ACHN (cell line): ENCODE results near the gene ANKRD40.
"Not testable (repeated sequence)": the region's sequence is repeated elsewhere in the genome, so short reads cannot be mapped to it uniquely, and the experiment has no call there.

Source experiments
- DNase-seq: peaks from one replicate; pipeline ENCODE4 v3.0.0-alpha.2; 2015
- in situ Hi-C: cut with HindIII; loops from 2 replicates; pipeline ENCODE4 v1.10.0; 2017; ENCODE audit warnings: low sequenced_read_pairs, low pct_ligation_motif_present, low pct_unique_long_range_greater_than_20kb

ANKRD40 gene

DNA sequence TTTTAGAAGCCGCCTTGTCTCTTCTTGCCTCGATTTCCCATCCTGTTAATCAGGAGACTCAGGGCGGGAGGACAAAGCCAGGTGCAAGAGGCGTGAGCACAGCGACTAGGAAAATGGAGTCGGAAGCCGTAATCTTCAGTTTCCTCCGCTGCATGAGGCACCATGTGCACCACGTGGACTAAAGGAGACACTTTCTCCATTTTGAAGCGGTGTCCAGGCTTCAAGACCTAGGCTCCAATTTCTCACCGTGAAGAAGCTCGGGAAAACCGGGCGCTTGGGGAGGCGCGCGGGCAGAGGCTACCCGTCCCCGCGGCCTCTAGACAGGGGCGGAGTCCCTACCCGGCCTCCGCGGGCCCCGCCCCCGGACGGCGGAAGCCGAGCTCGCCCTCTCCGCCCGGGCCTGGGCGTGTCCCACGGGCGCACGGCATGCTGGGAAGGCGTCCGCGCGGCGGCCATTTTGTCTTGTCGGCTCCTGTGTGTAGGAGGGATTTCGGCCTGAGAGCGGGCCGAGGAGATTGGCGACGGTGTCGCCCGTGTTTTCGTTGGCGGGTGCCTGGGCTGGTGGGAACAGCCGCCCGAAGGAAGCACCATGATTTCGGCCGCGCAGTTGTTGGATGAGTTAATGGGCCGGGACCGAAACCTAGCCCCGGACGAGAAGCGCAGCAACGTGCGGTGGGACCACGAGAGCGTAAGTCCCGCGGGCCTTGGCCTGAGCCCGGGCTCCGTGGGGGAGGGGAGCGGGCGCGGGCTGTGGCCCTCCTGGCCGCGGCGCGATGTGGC lies 11.6 kb upstream of the ANKRD40 start, which contains the start of gene LUC7L3:
Gene LUC7L3 (plus strand): TSS at position 460 of the 780 bp plus-strand sequence. CDS start 130 bp downstream, at position 590.
- DNase-seq: peak; percentile 96
- in situ Hi-C loops: no loop called here

DNA sequence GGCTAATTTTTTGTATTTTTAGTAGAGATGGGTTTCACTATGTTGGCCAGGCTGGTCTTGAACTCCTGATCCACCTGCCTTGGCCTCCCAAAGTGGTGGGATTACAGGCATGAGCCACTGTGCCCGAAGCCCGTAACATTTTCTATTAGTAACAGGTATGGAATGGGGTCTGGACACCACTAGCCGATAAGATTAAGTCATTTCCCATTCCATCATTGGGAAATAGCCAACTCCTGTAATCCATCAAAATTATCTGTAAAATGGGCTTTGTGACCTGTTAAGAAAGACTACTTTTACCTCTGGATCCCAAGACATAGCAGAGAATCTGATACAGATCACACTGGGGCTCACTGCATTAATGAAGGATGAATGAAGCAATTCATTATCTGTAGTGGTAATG lies 7.8 kb upstream of the ANKRD40 start:
- in situ Hi-C loops: no loop called here
- no peak for DNase-seq

DNA sequence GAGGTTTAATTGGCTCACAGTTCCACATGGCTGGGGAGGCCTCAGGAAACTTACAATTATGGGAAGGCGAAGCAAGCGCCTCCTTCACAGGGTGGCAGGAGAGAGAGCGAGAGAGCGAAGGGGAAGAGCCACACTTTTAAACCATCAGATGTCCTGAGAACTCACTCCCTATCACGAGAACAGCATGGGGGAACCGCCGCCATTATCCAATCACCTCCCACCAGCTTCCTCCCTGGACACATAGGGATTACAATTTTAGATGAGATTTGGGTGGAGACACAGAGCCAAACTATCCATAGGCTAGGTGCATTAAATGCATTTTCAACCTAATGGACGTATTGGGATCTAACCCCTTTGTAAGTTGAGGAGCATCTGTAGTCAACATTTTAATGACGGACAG lies 4.9 kb upstream of the ANKRD40 start:
- DNase-seq: no peak
- in situ Hi-C loops: no loop called here

- in situ Hi-C loops: no loop called here
- no peak for DNase-seq
Observed at GRCh38 chr17:50710650-50711049, 2.9 kb upstream of the ANKRD40 start.

GRCh38 chr17:50710025-50710424 lies 2.3 kb upstream of the ANKRD40 start:
- no peak for DNase-seq
- in situ Hi-C loops: no loop called here

DNA sequence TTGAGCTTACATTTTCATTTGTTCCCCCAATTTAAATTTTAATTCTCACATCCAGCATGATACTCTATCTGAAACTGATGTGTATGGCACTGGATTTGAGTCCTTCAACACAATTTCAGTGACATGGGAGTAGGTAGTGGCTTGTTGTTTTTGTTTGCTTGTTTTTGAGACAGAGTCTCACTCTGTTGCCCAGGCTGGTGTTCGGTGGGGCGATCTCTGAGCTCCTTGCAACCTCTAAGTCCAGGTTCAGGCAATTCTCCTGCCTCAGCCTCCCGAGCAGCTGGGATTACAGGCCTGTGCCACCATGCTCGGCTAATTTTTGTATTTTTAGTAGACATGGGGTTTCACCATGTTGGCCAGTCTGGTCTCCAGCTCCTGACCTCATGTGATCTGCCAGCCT lies 1.3 kb upstream of the ANKRD40 start:
- DNase-seq, in situ Hi-C loops: not testable (repeated sequence)

GRCh38 chr17:50708050-50709000 lies 611 bp upstream of the ANKRD40 start:
- DNase-seq: no peak
- in situ Hi-C loops: no loop called here

- in situ Hi-C loops: no loop called here
- no peak for DNase-seq
Observed at GRCh38 chr17:50703162-50703561, 4.6 kb downstream of the ANKRD40 start.

GRCh38 chr17:50699410-50699809 lies 8.3 kb downstream of the ANKRD40 start:
- in situ Hi-C loops: no loop called here
- DNase-seq: no peak

DNA sequence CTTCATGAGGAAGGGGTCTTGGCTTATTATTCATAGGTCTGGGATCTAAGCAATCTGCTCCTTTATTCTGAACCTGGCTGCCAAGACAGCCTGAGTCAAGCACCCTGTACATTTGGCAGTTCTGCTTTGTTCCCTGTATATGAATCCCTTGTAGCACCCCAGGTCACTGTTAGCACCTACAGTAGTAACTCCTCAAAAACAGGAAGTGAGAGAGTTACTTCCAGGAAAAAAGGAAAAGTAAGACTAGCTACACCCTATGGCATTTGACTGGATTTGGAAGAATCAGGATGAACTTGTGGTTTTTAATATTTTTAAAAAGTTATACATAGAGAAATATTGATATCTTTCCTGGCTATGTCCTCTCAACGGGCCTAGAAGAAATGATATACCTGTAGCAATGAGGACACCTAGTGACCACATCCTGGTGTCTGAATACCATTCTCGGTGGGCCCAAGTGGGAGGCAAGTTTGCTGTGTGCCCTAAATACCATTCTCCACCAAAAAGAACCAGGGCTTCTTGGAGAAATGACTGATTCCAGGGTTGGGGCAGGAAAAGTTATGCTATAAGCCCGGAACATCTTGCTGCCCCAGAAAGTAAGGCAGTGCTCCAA lies 9.9 kb downstream of the ANKRD40 start:
- DNase-seq: no peak
- in situ Hi-C loops: no loop called here

- in situ Hi-C loops: no loop called here
- peak; percentile 48 for DNase-seq
Observed at GRCh38 chr17:50697062-50697461, 10.7 kb downstream of the ANKRD40 start.

- DNase-seq: no peak
Observed at GRCh38 chr17:50696365-50696879, 11.3 kb downstream of the ANKRD40 start.

GRCh38 chr17:50693036-50693682 lies 14.6 kb downstream of the ANKRD40 start:
- in situ Hi-C loops: no loop called here
- DNase-seq: peak; percentile 70

More at GRCh38 chr17:50696365-50696879, 11.3 kb downstream of the ANKRD40 start:
- in situ Hi-C loops: no loop called here

DNA sequence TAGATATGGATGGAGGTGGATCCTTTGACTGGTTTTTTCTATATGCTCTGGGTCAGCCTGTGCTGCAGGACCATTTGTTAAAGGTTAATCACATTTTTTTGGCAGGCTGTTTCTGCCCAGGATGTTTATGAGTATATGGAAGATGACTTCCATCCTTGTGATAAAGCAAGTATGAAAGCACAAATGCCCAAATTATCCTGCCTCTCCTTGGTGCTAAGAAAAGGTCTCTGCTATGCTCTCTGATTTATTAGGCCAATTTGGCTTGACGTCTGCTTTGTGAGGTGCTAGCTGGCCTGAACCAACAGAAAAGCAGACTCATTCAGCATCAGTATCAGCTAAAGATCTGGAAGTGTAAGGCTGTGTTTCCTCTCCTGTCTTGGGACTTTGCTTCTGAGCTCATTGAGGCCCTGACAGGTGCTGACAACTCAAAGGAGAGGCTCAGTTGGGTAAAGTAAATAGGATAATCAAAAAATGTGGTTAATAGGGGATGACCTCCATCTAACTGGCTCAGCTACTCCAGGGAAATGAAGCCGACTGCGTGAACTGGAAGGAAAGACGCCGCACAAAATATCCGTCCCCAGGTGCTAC lies 15.2 kb downstream of the ANKRD40 start:
- DNase-seq: no peak
- in situ Hi-C loops: no loop called here

DNA sequence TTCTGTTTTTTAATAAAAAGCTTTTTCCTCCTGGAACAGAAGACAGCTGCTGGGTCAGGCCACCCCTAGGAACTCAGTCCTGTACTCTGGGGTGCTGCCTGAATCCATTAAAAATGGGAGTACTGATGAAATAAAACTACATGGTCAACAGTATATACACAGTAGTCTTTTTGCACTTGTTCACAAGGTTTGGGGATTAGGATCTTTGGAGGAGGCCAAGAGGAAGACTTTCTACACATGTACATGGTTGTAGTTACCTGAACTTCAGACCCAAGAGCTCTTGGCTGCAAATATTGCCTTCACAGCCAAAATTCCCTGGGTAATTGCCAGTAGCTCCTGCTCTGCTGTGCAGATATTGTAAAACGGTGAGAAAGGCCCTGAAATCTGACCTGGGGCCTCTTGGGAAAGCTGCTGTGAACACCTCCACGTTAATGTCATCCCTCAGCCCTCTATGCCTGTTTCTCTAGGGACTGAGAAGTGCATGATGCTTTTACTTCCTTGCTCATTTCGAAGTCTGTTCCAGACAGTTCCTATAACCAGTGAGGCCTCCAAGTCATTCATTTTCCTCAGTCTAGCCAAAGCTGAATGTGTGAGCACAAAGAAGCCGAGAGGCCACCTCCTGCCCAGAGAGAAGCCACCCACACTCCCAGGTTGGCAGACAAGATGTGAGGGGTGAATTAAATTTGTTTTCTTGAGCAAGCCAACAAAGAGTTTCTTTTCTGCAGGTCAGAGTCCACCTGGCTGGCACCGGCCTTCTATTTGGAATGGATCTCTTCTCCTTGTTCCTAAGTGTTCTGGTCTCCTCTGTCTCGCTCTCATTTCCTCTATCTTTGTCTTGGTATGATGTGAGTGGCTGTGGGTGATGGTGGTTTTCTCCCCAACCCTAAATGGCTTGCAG lies 15.9 kb downstream of the ANKRD40 start:
- in situ Hi-C loops: no loop called here
- no peak for DNase-seq

- in situ Hi-C loops: no loop called here
- no peak for DNase-seq
Observed at GRCh38 chr17:50690887-50691549, 16.7 kb downstream of the ANKRD40 start.
